HEK293 (cell line): ENCODE measurements around the gene LZIC.
A peak's percentile ranks its signal among the peaks of the same experiment; 100 is the strongest.

Source experiments
- FEZF1 ChIP-seq: fragments of 450-650 bp; formaldehyde crosslinking; IDR thresholded peaks from 2 replicates; pipeline ENCODE4 v1.5.1; 2016; ENCODE audit warnings: missing biosample characterization, missing genetic modification characterization
- KLF7 ChIP-seq: fragments of 450-650 bp; formaldehyde crosslinking; IDR thresholded peaks from 2 replicates; pipeline ENCODE4 v1.5.1; 2016; ENCODE audit warnings: missing biosample characterization, missing genetic modification characterization, borderline replicate concordance
- KLF9 ChIP-seq: fragments of 450-650 bp; formaldehyde crosslinking; IDR thresholded peaks from 2 replicates; pipeline ENCODE4 v1.5.1; 2016; ENCODE audit warnings: missing biosample characterization, missing genetic modification characterization, low read depth
- SCRT1 ChIP-seq: fragments of 450-650 bp; formaldehyde crosslinking; IDR thresholded peaks from 2 replicates; pipeline ENCODE4 v1.5.1; 2016; ENCODE audit warnings: missing biosample characterization, missing genetic modification characterization, borderline replicate concordance
- SP3 ChIP-seq: fragments of 450-650 bp; formaldehyde crosslinking; IDR thresholded peaks from 2 replicates; pipeline ENCODE4 v1.5.1; 2016; ENCODE audit warnings: missing biosample characterization, missing genetic modification characterization
- TRIM28 ChIP-seq: IDR thresholded peaks from 2 replicates; pipeline ENCODE4 v1.6.1; 2011; ENCODE audit warnings: low read length, control low read depth, borderline replicate concordance
- YY1 ChIP-seq: fragments of 450-650 bp; formaldehyde crosslinking; IDR thresholded peaks from 2 replicates; pipeline ENCODE4 v1.5.1; 2018; ENCODE audit warnings: missing biosample characterization, missing genetic modification characterization
- ZBTB11 ChIP-seq: fragments of 450-650 bp; formaldehyde crosslinking; conservative IDR thresholded peaks from 2 replicates; pipeline ENCODE4 v1.5.1; 2016; ENCODE audit warnings: low read depth, missing biosample characterization, missing genetic modification characterization
- ZBTB20 ChIP-seq: fragments of 450-650 bp; formaldehyde crosslinking; IDR thresholded peaks from 2 replicates; pipeline ENCODE4 v1.5.1; 2016; ENCODE audit warnings: missing biosample characterization, missing genetic modification characterization
- ZBTB8A ChIP-seq: fragments of 450-650 bp; formaldehyde crosslinking; IDR thresholded peaks from 2 replicates; pipeline ENCODE4 v1.5.1; 2016; ENCODE audit warnings: missing biosample characterization, missing genetic modification characterization
- ZIC2 ChIP-seq: fragments of 450-650 bp; formaldehyde crosslinking; IDR thresholded peaks from 2 replicates; pipeline ENCODE4 v1.5.1; 2016; ENCODE audit warnings: missing biosample characterization, missing genetic modification characterization
- ZNF133 ChIP-seq: fragments of 450-650 bp; formaldehyde crosslinking; IDR thresholded peaks from 2 replicates; pipeline ENCODE4 v1.5.1; 2016; ENCODE audit warnings: missing biosample characterization, missing genetic modification characterization
- ZNF280D ChIP-seq: fragments of 450-650 bp; formaldehyde crosslinking; IDR thresholded peaks from 2 replicates; pipeline ENCODE4 v1.5.1; 2016; ENCODE audit warnings: missing biosample characterization, missing genetic modification characterization
- ZNF341 ChIP-seq: fragments of 450-650 bp; formaldehyde crosslinking; IDR thresholded peaks from 2 replicates; pipeline ENCODE4; 2016; ENCODE audit warnings: low read depth, missing biosample characterization, missing genetic modification characterization
- ZNF366 ChIP-seq: fragments of 450-650 bp; formaldehyde crosslinking; conservative IDR thresholded peaks from 2 replicates; pipeline ENCODE4 v1.5.1; 2016; ENCODE audit warnings: missing biosample characterization, missing genetic modification characterization
- ZNF391 ChIP-seq: fragments of 450-650 bp; formaldehyde crosslinking; IDR thresholded peaks from 2 replicates; pipeline ENCODE4 v1.5.1; 2016; ENCODE audit warnings: low read depth, missing biosample characterization, missing genetic modification characterization, borderline replicate concordance
- ZNF600 ChIP-seq: fragments of 450-650 bp; formaldehyde crosslinking; IDR thresholded peaks from 2 replicates; pipeline ENCODE4 v1.5.1; 2016; ENCODE audit warnings: missing biosample characterization, missing genetic modification characterization
- ZNF701 ChIP-seq: fragments of 450-650 bp; formaldehyde crosslinking; IDR thresholded peaks from 2 replicates; pipeline ENCODE4 v1.5.1; 2016; ENCODE audit warnings: missing biosample characterization, missing genetic modification characterization
- ZXDB ChIP-seq: fragments of 450-650 bp; formaldehyde crosslinking; IDR thresholded peaks from 2 replicates; pipeline ENCODE4 v1.5.1; 2016; ENCODE audit warnings: missing biosample characterization, missing genetic modification characterization
- TF ChIP-seq, protein P1 (sequence below): fragments of 450-650 bp; formaldehyde crosslinking; optimal IDR thresholded peaks from 2 replicates; pipeline ENCODE3; 2016; ENCODE audit warnings: missing biosample characterization, mild to moderate bottlenecking, missing genetic modification characterization

LZIC gene

DNA sequence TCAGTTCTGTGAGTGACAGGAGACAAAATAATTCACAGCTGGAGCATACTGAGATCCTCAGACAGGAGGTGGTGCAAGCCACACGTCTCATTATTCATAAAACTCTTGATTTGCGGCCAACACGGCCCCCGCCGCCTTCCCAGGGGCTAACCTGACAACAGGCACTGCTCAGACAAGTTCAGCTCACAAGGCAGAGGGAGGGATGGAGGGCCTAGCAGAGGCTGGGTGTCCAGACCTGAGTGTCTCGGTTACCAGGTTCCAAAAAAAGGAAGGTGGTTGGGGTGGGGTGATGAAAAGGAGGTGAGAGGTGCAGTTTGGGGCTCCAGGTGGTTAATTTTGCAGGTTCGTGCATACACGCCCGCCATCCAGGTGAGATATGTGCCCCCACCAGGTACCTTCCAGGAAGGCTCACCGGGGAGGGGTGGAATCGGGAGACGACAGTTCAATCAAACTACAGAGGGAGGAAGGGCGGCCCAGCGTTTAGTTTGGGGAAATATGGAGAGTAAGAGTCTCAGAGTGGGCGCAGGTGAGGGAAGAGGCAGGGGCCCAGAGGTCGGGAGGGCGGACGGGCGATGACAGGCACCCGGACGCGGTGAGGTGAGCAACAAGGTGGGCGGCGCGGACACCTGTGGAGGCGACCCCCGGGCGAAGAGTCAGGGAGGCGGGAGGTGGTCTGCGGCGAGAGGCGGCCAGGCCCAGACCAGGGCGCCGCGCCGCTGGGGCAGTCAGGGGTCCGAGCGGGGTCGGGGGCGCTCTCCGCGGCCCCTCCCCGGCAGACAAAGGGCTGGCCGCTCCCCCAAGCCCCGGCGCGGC lies 33.8 kb downstream of the LZIC start (continued):
- no peak for TF ChIP-seq YY1
- no peak for TF ChIP-seq TRIM28
- TF ChIP-seq ZNF391 (tag by site-specific recombination), result 0 out of 2 replicates have a peak, but pooled peaks have one; percentile 31
- peak; percentile 43 for TF ChIP-seq ZBTB11 (tag by site-specific recombination)
- TF ChIP-seq ZBTB8A (tag by site-specific recombination), result peak; percentile 88
- TF ChIP-seq ZNF600 (tag by site-specific recombination), result 0 out of 2 replicates have a peak, but pooled peaks have one; percentile 49
- TF ChIP-seq KLF7 (tag by site-specific recombination), result 0 out of 2 replicates have a peak, but pooled peaks have one; percentile 11
- no peak for TF ChIP-seq ZNF133 (tag by site-specific recombination)
- TF ChIP-seq ZNF366 (tag by site-specific recombination), result peak; percentile 42
- peak; percentile 69 for TF ChIP-seq ZIC2 (tag by site-specific recombination)
- no peak for TF ChIP-seq ZNF701 (tag by site-specific recombination)
- peak; percentile 41 for TF ChIP-seq FEZF1 (tag by site-specific recombination)
- TF ChIP-seq ZXDB (tag by site-specific recombination), result peak; percentile 38
- 0 out of 2 replicates have a peak, but pooled peaks have one; percentile 30 for TF ChIP-seq SP3
- no peak for TF ChIP-seq ZNF280D (tag by site-specific recombination)
- peak; percentile 39 for TF ChIP-seq KLF9
- TF ChIP-seq SCRT1 (tag by site-specific recombination), result peak; percentile 98
- TF ChIP-seq, protein P1, sequence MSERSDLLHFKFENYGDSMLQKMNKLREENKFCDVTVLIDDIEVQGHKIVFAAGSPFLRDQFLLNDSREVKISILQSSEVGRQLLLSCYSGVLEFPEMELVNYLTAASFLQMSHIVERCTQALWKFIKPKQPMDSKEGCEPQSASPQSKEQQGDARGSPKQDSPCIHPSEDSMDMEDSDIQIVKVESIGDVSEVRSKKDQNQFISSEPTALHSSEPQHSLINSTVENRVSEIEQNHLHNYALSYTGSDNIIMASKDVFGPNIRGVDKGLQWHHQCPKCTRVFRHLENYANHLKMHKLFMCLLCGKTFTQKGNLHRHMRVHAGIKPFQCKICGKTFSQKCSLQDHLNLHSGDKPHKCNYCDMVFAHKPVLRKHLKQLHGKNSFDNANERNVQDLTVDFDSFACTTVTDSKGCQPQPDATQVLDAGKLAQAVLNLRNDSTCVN, result peak; percentile 38
- TF ChIP-seq ZBTB20, result peak; percentile 45; the same call in 1 of the 2 replicates
- peak; percentile 55 for TF ChIP-seq ZNF341 (tag by site-specific recombination)
- TF ChIP-seq, all 188 proteins: peak for 28
